SK-N-SH treated with all-trans-retinoic acid at 6 μM for 48 hours (cell line): Measurements from ENCODE around the gene ADNP.

Experiments
- ATAC-seq: fragments of 200-7000 bp; cut with Tn5 transposase; 3 replicates; pipeline ENCODE4 v1.9.1; 2020; ENCODE audit warnings: mild to moderate bottlenecking, moderate library complexity
- ARNTL ChIP-seq: fragments of 450-650 bp; formaldehyde crosslinking; IDR thresholded peaks from 2 replicates; pipeline ENCODE4 v1.5.0; 2020; ENCODE audit warnings: low read depth, mild to moderate bottlenecking, moderate library complexity, borderline replicate concordance
- CREB5 ChIP-seq: fragments of 250-450 bp; sonication (Bioruptor Pico); IDR thresholded peaks from 2 replicates; pipeline ENCODE4 v1.5.1; 2020; ENCODE audit warnings: low read depth, mild to moderate bottlenecking, moderate library complexity
- CSDC2 ChIP-seq: fragments of 250-450 bp; sonication (Bioruptor Pico); IDR thresholded peaks from 2 replicates; pipeline ENCODE4 v1.5.0; 2020; ENCODE audit warnings: mild to moderate bottlenecking, moderate library complexity
- GLIS3 ChIP-seq: fragments of 250-450 bp; sonication (Bioruptor Pico); IDR thresholded peaks from 2 replicates; pipeline ENCODE4 v1.5.0; 2020; ENCODE audit warnings: mild to moderate bottlenecking, moderate library complexity
- ISL1 ChIP-seq: fragments of 250-450 bp; sonication (Bioruptor Pico); IDR thresholded peaks from 2 replicates; pipeline ENCODE4 v2.1.2; 2022; ENCODE audit warnings: mild to moderate bottlenecking, moderate library complexity
- OSR1 ChIP-seq: fragments of 250-450 bp; sonication (Bioruptor Pico); IDR thresholded peaks from 2 replicates; pipeline ENCODE4 v1.8.0; 2022; ENCODE audit warnings: moderate library complexity, mild to moderate bottlenecking, inconsistent platforms
- PATZ1 ChIP-seq: fragments of 250-450 bp; sonication (Bioruptor Pico); IDR thresholded peaks from 2 replicates; pipeline ENCODE4 v1.8.0; 2020; ENCODE audit warnings: mild to moderate bottlenecking, moderate library complexity, borderline replicate concordance
- POU6F1 ChIP-seq: fragments of 250-450 bp; sonication (Bioruptor Pico); IDR thresholded peaks from 2 replicates; pipeline ENCODE4 v1.8.0; 2021; ENCODE audit warnings: low read depth, mild to moderate bottlenecking, moderate library complexity, borderline replicate concordance
- PPARA ChIP-seq: fragments of 250-450 bp; sonication (Bioruptor Pico); IDR thresholded peaks from 2 replicates; pipeline ENCODE4 v1.5.0; 2020; ENCODE audit warnings: mild to moderate bottlenecking, borderline replicate concordance
- RARB ChIP-seq: fragments of 250-450 bp; sonication (Bioruptor Pico); IDR thresholded peaks from 2 replicates; pipeline ENCODE4 v1.8.0; 2021; ENCODE audit warnings: mild to moderate bottlenecking, moderate library complexity
- TCF4 ChIP-seq: fragments of 250-450 bp; sonication (Bioruptor Pico); IDR thresholded peaks from 2 replicates; pipeline ENCODE4 v1.8.0; 2021; ENCODE audit warnings: mild to moderate bottlenecking, moderate library complexity, borderline replicate concordance
- TOX ChIP-seq: fragments of 250-450 bp; sonication (Bioruptor Pico); IDR thresholded peaks from 2 replicates; pipeline ENCODE4 v1.8.0; 2021; ENCODE audit warnings: mild to moderate bottlenecking, moderate library complexity, borderline replicate concordance
- TSHZ2 ChIP-seq: fragments of 250-450 bp; sonication (Bioruptor Pico); IDR thresholded peaks from 2 replicates; pipeline ENCODE4 v1.5.0; 2020; ENCODE audit warnings: mild to moderate bottlenecking, moderate library complexity
- ZC3H10 ChIP-seq: fragments of 250-450 bp; sonication (Bioruptor Pico); IDR thresholded peaks from 2 replicates; pipeline ENCODE4 v1.5.1; 2021; ENCODE audit warnings: mild to moderate bottlenecking, moderate library complexity
- ZNF565 ChIP-seq: fragments of 450-650 bp; formaldehyde crosslinking; conservative IDR thresholded peaks from 2 replicates; pipeline ENCODE4 v1.5.0; 2020; ENCODE audit warnings: low read depth, mild to moderate bottlenecking, moderate library complexity
- ZNF8 ChIP-seq: fragments of 450-650 bp; formaldehyde crosslinking; IDR thresholded peaks from 2 replicates; pipeline ENCODE4 v1.5.0; 2020; ENCODE audit warnings: mild to moderate bottlenecking, moderate library complexity

ADNP gene

GRCh38 chr20:50873585-50873984 lies 57.7 kb downstream of the ADNP start:
- TF ChIP-seq TOX (CRISPR knock-in tag) (no peak), ZNF565 (CRISPR knock-in tag) (no peak), PATZ1 (CRISPR knock-in tag) (no peak), RARB (no peak)
- no peak for ATAC-seq

- ATAC-seq: no peak
- no peak for TF ChIP-seq ZC3H10 (CRISPR knock-in tag)
- TF ChIP-seq POU6F1: no peak
- no peak for TF ChIP-seq ZNF8 (CRISPR knock-in tag)
- TF ChIP-seq OSR1 (CRISPR knock-in tag): no peak
- no peak for TF ChIP-seq ZNF565 (CRISPR knock-in tag)
Measured at GRCh38 chr20:50872560-50873425, 58.4 kb downstream of the ADNP start.

- no peak for ATAC-seq
- no peak for TF ChIP-seq TCF4
- TF ChIP-seq OSR1 (CRISPR knock-in tag): no peak
- TF ChIP-seq TSHZ2 (CRISPR knock-in tag): no peak
- TF ChIP-seq ZNF8 (CRISPR knock-in tag): no peak
- no peak for TF ChIP-seq ZNF565 (CRISPR knock-in tag)
- TF ChIP-seq GLIS3: no peak
- no peak for TF ChIP-seq PPARA (CRISPR knock-in tag)
- TF ChIP-seq, all 23 proteins: peak for 0
Measured at GRCh38 chr20:50870561-50871161, 60.6 kb downstream of the ADNP start.

GRCh38 chr20:50868509-50869495 lies 62.4 kb downstream of the ADNP start:
- ATAC-seq: no peak
- TF ChIP-seq CREB5 (CRISPR knock-in tag): no peak
- no peak for TF ChIP-seq ARNTL
- TF ChIP-seq OSR1 (CRISPR knock-in tag): no peak
- no peak for TF ChIP-seq CSDC2
- TF ChIP-seq POU6F1: no peak
- no peak for TF ChIP-seq ISL1 (CRISPR knock-in tag)
- no peak for TF ChIP-seq PPARA (CRISPR knock-in tag)
